Ascending aorta (tissue), 2 donors: ENCODE results near the gene TP53RK. TPM values are rescaled to one million over a fixed set of nuclear protein-coding genes. Genes with fewer than 3 reads are reported as not detected.

Source experiments
- DNase-seq, 2 donors: peaks; one replicate each; pipeline ENCODE4 v3.0.0-alpha.2; 2019; ENCODE audit warnings: low spot score in 2 of 2
- H3K27ac ChIP-seq, 2 donors: fragments of 200-600 bp; sonication (generic); one replicate each; pipeline ENCODE4 v1.5.1; 2016 to 2017; ENCODE audit warnings: mild to moderate bottlenecking in 1 of 2
- H3K27me3 ChIP-seq: fragments of 200-600 bp; sonication (generic); one replicate; pipeline ENCODE4 v1.5.1; 2017
- H3K36me3 ChIP-seq, 2 donors: fragments of 200-600 bp; sonication (generic); one replicate each; pipeline ENCODE4 v1.5.1; 2016
- H3K4me1 ChIP-seq, 2 donors: fragments of 200-600 bp; sonication (generic); one replicate each; pipeline ENCODE4 v1.5.1; 2016 to 2017; ENCODE audit warnings: mild to moderate bottlenecking in 1 of 2
- H3K4me3 ChIP-seq, 2 donors: fragments of 200-600 bp; sonication (generic); one replicate each; pipeline ENCODE4 v1.5.1; 2016 to 2017; ENCODE audit warnings: mild to moderate bottlenecking in 1 of 2
- H3K9me3 ChIP-seq, 2 donors: fragments of 200-600 bp; sonication (generic); one replicate each; pipeline ENCODE4 v1.5.1; 2016
- intact Hi-C: fragments of 100-400 bp; cut with DNase I; formaldehyde crosslinking; loops from one replicate; pipeline ENCODE4 v1.15.1; 2023
- total RNA-seq: library from RNA; depleted of rRNA; stranded (reverse); fragments of >200 nt; gene quantifications from one replicate; pipeline ENCODE4 v1.1.0, GENCODE V29; 2016
- TF ChIP-seq, protein P1 (sequence below), 3 experiments: fragments of 200-600 bp in 2 of 3; fragments of 450-650 bp in 1 of 3; sonication (generic) in 2 of 3; IDR thresholded peaks; one replicate each; pipeline ENCODE4 v1.5.1; 2016 to 2019; ENCODE audit warnings: antibody characterized with exemption in 3 of 3, mild to moderate bottlenecking in 1 of 3, moderate library complexity in 1 of 3

The TP53RK gene
- total RNA-seq, 1 donor from 2014 or later = 30.8 TPM

DNA sequence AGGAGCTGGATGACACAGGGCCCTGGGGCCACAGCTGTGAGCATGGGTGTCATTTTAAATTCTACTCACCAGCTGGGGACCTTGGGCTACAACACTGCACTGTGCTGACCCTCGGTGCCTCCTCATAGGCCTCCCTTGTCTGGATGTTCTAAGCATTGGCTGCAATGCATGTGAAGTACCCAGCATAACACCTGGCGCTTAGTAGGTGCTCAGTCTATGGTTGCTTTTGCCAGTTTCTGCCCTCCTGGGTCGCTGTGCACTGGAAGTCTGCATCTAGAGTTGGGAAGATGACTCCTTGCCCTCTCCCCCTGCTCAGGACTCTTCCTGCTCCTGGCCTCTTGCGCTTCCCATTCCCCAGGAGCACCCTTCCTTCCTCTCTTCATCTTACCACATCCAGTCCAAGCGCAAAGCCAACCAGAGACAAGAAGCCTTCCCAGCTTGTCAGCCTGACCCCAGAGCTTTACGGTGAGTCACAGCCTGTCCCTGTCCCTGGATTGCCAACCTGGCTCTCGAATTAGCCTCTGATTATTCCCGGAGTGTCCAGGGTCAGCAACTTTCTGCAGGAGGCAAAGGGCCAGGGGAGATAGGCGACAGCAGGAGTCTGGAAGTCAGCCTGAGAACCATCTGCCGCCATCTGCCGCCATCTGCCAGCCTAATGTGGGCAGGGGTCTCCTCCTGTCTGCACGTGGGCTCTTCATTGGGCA lies 46.8 kb downstream of the TP53RK start:
- Histone ChIP-seq H3K36me3 (no peaks in the 10 kb centered on the region), H3K9me3 (no peaks in the 10 kb centered on the region), H3K27ac (no peak overlapping the region), H3K27me3 (no peaks in the 10 kb centered on the region), H3K4me3 (no peak overlapping the region), H3K4me1 (no peaks in the 10 kb centered on the region)
- TF ChIP-seq, protein P1, sequence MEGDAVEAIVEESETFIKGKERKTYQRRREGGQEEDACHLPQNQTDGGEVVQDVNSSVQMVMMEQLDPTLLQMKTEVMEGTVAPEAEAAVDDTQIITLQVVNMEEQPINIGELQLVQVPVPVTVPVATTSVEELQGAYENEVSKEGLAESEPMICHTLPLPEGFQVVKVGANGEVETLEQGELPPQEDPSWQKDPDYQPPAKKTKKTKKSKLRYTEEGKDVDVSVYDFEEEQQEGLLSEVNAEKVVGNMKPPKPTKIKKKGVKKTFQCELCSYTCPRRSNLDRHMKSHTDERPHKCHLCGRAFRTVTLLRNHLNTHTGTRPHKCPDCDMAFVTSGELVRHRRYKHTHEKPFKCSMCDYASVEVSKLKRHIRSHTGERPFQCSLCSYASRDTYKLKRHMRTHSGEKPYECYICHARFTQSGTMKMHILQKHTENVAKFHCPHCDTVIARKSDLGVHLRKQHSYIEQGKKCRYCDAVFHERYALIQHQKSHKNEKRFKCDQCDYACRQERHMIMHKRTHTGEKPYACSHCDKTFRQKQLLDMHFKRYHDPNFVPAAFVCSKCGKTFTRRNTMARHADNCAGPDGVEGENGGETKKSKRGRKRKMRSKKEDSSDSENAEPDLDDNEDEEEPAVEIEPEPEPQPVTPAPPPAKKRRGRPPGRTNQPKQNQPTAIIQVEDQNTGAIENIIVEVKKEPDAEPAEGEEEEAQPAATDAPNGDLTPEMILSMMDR (IDR thresholded peaks at IDR 0.05) = no peak
- intact Hi-C loops = no loop called here
- no peak for DNase-seq

DNA sequence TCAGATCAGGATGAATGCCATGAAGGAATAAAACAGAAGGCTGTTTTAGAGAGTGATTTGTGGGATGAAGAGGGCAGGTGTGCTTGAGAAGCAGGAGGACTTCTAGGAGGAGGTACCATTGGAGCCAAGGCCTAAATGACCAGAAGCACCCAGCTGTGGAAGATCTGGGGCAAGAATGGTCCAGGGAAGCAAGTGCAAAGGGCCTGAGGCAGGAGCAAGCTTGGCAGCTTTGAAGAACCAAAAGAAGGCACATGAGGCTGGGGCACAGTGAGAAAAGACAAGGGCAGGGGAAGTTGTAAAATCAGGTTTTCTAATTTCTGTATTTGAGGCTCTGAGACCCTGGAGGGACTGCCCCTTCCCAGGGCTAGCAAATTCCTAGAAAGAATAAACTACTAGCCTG lies 47.8 kb downstream of the TP53RK start:
- Histone ChIP-seq H3K27ac (no peak overlapping the region), H3K27me3 (no peaks in the 10 kb centered on the region), H3K36me3 (no peaks in the 10 kb centered on the region), H3K9me3 (no peaks in the 10 kb centered on the region), H3K4me1 (no peaks in the 10 kb centered on the region), H3K4me3 (no peak overlapping the region)
- intact Hi-C loops = no loop called here
- TF ChIP-seq, protein P1 (IDR thresholded peaks at IDR 0.05) = no peak
- DNase-seq = no peak

DNA sequence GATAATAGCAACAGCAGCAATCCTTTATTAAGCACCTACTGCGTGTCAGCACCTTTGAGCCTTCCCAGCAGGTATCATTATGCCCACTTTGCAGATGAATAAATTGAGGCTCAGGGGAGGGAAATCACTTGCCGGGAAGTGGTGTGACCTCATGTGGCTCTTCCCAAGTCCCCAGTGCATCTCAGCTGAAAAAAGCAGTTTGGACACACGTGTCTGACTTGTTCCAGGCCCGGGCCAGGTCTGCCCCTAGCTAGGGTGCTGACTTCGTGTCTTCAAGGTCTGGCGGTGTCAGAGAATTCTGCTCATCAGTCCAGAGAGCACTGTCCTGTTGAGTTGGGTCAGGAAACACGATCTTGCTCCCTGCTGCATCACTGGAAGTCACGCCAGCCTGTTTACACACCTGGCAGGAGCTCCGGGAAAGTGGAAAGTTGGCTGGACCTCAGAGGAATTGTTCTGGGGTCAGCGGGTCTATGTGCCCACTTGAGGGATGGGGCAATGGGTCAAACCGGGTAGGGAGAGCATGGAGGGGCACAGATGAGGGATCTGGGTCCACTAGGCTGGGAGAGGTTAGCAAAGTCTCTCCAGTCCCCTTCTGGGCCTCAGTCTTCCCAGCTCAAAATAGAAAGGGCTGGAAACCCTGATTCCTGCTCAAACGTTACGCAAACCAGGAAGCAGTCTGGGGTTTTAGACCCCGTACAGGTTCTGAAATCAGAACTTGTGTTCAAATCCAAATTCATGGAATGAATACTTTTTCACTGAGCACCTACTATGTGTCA lies 48.5 kb downstream of the TP53RK start:
- no peaks in the 10 kb centered on the region for H3K36me3 ChIP-seq
- no peak for DNase-seq
- intact Hi-C loops = no loop called here
- no peaks in the 10 kb centered on the region for H3K27me3 ChIP-seq
- TF ChIP-seq, protein P1 (IDR thresholded peaks at IDR 0.05) = no peak
- no peak overlapping the region for H3K4me3 ChIP-seq
- no peaks in the 10 kb centered on the region for H3K9me3 ChIP-seq
- H3K4me1 ChIP-seq = no peaks in the 10 kb centered on the region
- no peak overlapping the region for H3K27ac ChIP-seq

DNA sequence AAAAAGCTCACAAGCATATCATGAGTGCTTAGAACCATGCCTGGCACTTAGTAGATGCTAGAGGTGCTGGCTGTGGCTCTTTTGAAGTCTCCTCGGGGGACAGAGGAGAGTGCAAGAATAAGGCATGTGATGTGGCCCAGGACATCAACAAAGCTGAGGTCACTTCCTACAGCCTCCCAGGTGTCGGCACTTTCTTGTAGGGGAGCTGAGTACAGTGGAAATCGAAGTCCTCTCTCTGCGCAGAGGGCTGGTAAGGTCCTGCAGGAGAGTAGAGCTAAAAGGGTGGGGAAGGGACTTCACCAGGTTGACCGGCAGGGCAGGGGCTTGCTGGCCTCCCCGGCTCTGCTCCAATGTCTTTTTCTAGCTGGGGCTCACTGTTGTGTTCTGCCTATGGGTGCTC lies 49.2 kb downstream of the TP53RK start:
- no peak overlapping the region for H3K4me3 ChIP-seq
- no peaks in the 10 kb centered on the region for H3K27me3 ChIP-seq
- no peaks in the 10 kb centered on the region for H3K36me3 ChIP-seq
- DNase-seq = no peak
- TF ChIP-seq, protein P1 (IDR thresholded peaks at IDR 0.05) = no peak
- H3K27ac ChIP-seq = no peak overlapping the region
- H3K9me3 ChIP-seq = no peaks in the 10 kb centered on the region
- H3K4me1 ChIP-seq = no peaks in the 10 kb centered on the region
- intact Hi-C loops = no loop called here

DNA sequence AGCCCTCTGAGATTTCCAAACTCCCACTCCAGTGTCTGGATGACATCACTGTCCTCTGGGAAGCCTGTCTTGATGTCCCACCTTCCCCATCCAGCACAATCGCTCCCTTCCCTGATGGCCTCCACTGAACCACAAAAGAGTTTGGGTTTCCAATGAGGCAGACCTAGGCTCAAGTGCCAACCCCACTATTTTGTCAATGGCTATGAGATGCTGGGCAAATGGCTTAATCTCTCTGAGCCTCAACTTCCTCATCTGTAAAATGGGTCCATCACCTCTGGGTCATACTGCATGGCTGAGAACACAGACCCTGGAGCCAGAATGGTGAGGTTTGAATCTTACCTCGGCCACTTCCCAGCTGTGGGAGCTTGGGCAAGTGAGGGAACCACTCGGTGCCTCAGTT lies 49.7 kb downstream of the TP53RK start:
- H3K4me3 ChIP-seq = no peak overlapping the region
- H3K4me1 ChIP-seq = no peaks in the 10 kb centered on the region
- intact Hi-C loops = no loop called here
- H3K36me3 ChIP-seq = no peaks in the 10 kb centered on the region
- TF ChIP-seq, protein P1 (IDR thresholded peaks at IDR 0.05) = no peak
- H3K9me3 ChIP-seq = no peaks in the 10 kb centered on the region
- H3K27ac ChIP-seq = no peak overlapping the region
- no peak for DNase-seq
- H3K27me3 ChIP-seq = no peaks in the 10 kb centered on the region
